HG03571 (cell line): Measurements from ENCODE around the gene RHOXF2.
"Not testable (repeated sequence)": the region's sequence is repeated elsewhere in the genome, so short reads cannot be mapped to it uniquely, and the experiment has no call there.

Experiments
- ATAC-seq: cut with Tn5 transposase; IDR thresholded peaks from one replicate; pipeline ENCODE4 v1.9.1; 2021; ENCODE audit not compliant: unreplicated experiment

RHOXF2 gene

GRCh38 chrX:120196626-120197283 is 38.3 kb downstream of the RHOXF2 start:
- not testable (repeated sequence) for ATAC-seq

GRCh38 chrX:120200851-120201250 is 42.4 kb downstream of the RHOXF2 start:
- ATAC-seq = no peak

- ATAC-seq = no peak
Measured at GRCh38 chrX:120205816-120206753, 47.7 kb downstream of the RHOXF2 start.

- no peak for ATAC-seq
Measured at GRCh38 chrX:120207009-120207605, 48.7 kb downstream of the RHOXF2 start.

GRCh38 chrX:120213438-120214265 is 55.2 kb downstream of the RHOXF2 start:
- no peak for ATAC-seq
